ENCODE measurements around the gene LGALS3BP.

The LGALS3BP gene

DNA sequence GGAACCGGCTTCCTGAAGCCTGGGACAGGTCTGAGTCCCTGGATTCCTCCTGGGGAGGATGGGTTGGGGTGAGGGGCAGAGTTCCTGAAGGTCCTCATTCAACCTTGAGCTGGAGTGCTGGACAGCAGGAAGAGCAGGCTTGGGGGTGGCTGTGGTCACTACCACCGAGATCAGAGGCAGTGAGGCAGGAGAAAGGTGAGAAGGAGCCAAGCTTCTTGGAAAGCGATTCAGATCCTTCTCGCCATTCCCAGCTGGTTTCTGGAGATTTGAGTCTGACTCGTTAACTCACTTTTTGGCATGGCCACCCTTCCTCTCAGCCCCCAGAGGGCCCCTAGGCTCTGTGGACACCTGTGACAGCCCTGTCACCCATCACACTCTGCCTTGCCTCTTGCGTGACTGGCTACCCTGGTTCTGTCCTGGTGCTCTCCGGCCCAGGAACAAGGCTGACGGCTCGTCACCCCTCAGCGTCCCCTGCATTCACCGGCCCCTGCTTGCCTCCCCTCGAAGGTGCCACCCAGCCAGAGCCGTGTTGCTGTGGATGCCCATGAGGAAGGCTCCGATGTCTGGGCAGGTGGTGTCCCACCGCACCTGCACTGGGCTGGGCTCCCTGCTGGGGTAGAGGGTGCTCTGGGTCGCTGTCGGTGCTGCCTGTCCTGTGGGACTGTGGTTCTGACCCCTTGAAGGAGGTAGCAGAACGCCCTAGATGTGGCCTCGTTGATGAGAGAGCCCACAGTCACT is 44.9 kb downstream of the LGALS3BP start:
- no peak for DNase-seq

DNA sequence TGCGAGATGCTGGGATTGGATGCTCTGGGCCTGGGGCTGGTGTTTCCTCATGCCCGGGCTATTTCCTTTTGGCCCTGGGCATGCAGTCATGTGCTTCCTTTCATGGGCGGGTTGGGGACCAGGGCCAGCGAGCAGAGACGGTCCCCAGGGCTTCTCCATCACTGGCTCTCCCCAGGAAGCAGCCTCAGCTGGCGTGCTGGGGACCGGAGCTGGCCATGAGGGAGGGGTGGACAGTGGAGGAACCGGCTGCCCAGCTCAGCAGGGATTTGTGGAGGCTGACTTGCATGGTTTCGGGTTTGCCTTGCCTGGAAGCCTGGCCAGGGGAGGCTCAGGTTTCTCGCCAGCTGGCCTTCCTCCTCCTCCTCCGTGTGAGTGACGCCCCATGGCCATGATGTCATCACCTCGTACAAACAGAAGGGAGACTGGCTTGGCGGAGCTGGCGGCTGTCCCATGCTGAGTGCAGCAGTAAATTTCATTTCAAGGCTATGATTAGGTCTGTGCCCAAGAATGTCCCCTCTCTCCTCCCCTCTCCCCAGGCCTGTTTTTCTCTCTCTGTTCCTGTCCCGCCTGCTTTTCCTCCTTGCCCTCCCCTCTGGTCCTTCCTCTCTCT is 45.7 kb downstream of the LGALS3BP start:
- DNase-seq = no peak

DNA sequence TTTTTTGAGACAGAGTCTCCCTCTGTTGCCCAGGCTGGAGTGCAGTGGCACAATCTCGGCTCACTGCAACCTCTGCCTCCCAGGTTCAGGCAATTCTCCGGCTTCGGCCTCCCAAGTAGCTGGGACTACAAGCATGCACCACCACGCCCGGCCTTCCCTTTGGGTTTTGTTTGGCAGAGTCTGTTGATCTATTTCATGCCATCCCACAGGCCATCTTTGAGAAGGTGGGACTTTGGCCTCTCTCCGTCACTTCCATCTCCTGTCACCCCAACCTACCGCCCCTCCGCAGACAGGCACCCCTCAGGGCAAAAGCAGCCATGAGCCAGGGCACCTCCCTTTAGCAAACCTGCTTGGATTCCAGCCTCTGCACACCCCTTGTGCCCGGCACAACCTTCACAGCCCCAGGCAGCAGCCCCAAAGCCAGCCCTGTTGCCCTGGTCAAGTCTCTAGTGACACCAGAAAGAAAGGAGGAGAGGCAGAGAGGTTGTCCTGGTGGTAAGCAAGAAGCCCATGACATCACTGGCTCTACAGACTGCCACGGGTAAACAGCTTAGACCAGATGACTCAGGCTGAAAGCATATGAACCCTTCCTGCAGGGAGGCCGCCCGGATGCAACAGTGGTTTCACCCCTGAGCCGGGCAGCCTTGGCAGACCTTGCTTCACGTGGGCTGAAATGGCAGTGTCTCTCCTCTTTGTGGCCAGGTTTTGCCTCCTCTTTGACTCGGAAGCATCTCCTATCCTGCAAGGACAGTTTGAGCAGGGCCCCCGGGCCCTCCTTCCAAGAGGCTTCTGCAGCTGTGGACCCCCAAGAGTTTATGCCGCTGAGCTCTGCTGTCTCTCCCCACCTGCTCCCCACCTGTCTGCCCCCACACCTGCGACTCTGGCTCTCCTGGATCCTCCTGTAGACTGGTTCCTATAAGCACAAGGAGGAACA is 46.4 kb downstream of the LGALS3BP start:
- no peak for DNase-seq

- no peak for DNase-seq
Measured at GRCh38 chr17:78929908-78930775, 49.6 kb downstream of the LGALS3BP start.

GRCh38 chr17:78925662-78926555 is 53.8 kb downstream of the LGALS3BP start:
- no peak for DNase-seq

- peak; percentile 42 for DNase-seq
Measured at GRCh38 chr17:78925234-78925633, 54.5 kb downstream of the LGALS3BP start, which contains the start of gene TIMP2. Gene TIMP2 (minus strand): TSS chr17:78925387. CDS start chr17:78925088, 299 bp downstream.

- no peak for DNase-seq
Measured at GRCh38 chr17:78924481-78925151, 55.1 kb downstream of the LGALS3BP start.

DNA sequence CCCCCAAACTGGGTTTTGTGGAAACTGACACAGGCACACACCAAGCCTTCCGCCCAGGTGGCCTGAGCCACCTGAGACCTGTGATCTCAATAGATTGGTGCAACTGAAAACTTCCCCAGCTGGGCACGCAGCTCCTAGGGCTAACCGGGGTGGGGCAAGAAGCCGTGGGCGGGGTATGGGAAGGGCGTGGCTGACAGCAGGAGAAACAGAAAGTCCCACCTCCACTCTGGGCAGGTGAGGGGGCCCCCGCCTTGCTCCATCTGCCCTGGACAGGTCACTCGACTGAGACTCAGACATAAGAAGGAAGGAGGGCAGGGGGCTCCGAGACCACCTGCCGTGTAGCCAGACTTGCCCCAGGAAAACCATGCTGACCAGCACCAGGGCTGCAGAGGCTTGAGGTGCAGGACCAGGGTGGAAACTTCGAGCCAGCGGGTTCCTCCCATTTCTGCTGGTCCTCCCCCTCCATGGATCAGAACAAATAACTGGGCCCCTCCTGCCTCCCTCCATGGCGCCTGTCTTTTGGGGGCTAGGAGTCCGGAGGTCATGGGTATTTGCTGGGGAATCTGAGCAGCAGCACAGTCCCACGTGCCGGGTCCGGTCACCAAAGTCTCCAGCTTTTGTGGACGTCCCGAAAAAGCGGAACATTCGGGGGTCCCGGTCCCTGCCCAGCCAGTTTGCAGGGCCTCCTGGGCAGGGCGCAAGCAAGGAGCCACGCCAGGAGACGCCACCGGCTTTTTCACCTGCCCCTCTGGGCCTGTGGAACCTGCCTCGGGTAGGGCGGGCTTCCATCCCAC is 55.9 kb downstream of the LGALS3BP start:
- DNase-seq = peak; percentile 37

GRCh38 chr17:78922816-78923498 is 56.8 kb downstream of the LGALS3BP start:
- no peak for DNase-seq

- DNase-seq = no peak
Measured at GRCh38 chr17:78921437-78921971, 58.2 kb downstream of the LGALS3BP start.

All from activated T-cell treated with anti-CD3 and anti-CD28 coated beads for 4 hours (primary cell).